ENCODE results near the gene CTLA4.

The CTLA4 gene

GRCh38 chr2:203891474-203891873 is 23.9 kb downstream of the CTLA4 start:
- DNase-seq (ENCODE audit: low read depth): no peak

- DNase-seq (ENCODE audit: low read depth): no peak
Measured at GRCh38 chr2:203892207-203892606, 24.6 kb downstream of the CTLA4 start.

GRCh38 chr2:203893401-203893800 is 25.8 kb downstream of the CTLA4 start:
- DNase-seq (ENCODE audit: low read depth): no peak

GRCh38 chr2:203893840-203894239 is 26.3 kb downstream of the CTLA4 start:
- no peak for DNase-seq (ENCODE audit: low read depth)

GRCh38 chr2:203894262-203894661 is 26.7 kb downstream of the CTLA4 start:
- DNase-seq (ENCODE audit: low read depth): no peak

GRCh38 chr2:203897544-203897943 is 30.0 kb downstream of the CTLA4 start:
- DNase-seq (ENCODE audit: low read depth): no peak

GRCh38 chr2:203898657-203899056 is 31.1 kb downstream of the CTLA4 start:
- DNase-seq (ENCODE audit: low read depth): no peak

- no peak for DNase-seq (ENCODE audit: low read depth)
Measured at GRCh38 chr2:203900253-203900652, 32.7 kb downstream of the CTLA4 start.

GRCh38 chr2:203904022-203904421 is 36.5 kb downstream of the CTLA4 start:
- no peak for DNase-seq (ENCODE audit: low read depth)

- no peak for DNase-seq (ENCODE audit: low read depth)
Measured at GRCh38 chr2:203905656-203906055, 38.1 kb downstream of the CTLA4 start.

GRCh38 chr2:203908066-203908796 is 40.7 kb downstream of the CTLA4 start:
- no peak for DNase-seq (ENCODE audit: low read depth)

- DNase-seq (ENCODE audit: low read depth): no peak
Measured at GRCh38 chr2:203908797-203909185, 41.2 kb downstream of the CTLA4 start.

- peak; percentile 50 for DNase-seq (ENCODE audit: low read depth)
Measured at GRCh38 chr2:203909261-203909967, 41.8 kb downstream of the CTLA4 start.

- no peak for DNase-seq (ENCODE audit: low read depth)
Measured at GRCh38 chr2:203909974-203910373, 42.4 kb downstream of the CTLA4 start.

GRCh38 chr2:203913947-203914346 is 46.4 kb downstream of the CTLA4 start:
- DNase-seq (ENCODE audit: low read depth): no peak

GRCh38 chr2:203914546-203915182 is 47.1 kb downstream of the CTLA4 start:
- DNase-seq (ENCODE audit: low read depth): no peak

- no peak for DNase-seq (ENCODE audit: low read depth)
Measured at GRCh38 chr2:203915256-203915655, 47.7 kb downstream of the CTLA4 start.

GRCh38 chr2:203916756-203917155 is 49.2 kb downstream of the CTLA4 start:
- DNase-seq (ENCODE audit: low read depth): no peak

- no peak for DNase-seq (ENCODE audit: low read depth)
Measured at GRCh38 chr2:203918264-203918663, 50.7 kb downstream of the CTLA4 start.

GRCh38 chr2:203918839-203919238 is 51.3 kb downstream of the CTLA4 start:
- no peak for DNase-seq (ENCODE audit: low read depth)
